IMR-90 (cell line): ENCODE results near the gene NKAPL. TPM values are rescaled to one million over a fixed set of nuclear protein-coding genes. Genes with fewer than 3 reads are reported as not detected.

Experiments used
- polyA plus RNA-seq, 3 experiments: library from polyadenylated mRNA; depleted of rRNA; stranded (reverse); fragments of >200 nt; gene quantifications; 2 replicates each; pipeline ENCODE4 v1.2.3, GENCODE V29; 2012; ENCODE audit warnings: low replicate concordance in 1 of 3
- total RNA-seq: library from RNA; depleted of rRNA; stranded (reverse); fragments of >200 nt; gene quantifications from 2 replicates; pipeline ENCODE4 v1.2.3, GENCODE V29; 2012
- TF ChIP-seq, protein P1 (sequence below): conservative IDR thresholded peaks from 2 replicates; pipeline ENCODE4 v1.5.1; 2012; ENCODE audit warnings: mild to moderate bottlenecking, low read depth, low read length, improper control_type of control experiment

The NKAPL gene
- total and polyA plus RNA-seq, 2 of the 4 experiments (the other 2 are of a cell fraction) = 0.51 to 0.54 TPM

DNA sequence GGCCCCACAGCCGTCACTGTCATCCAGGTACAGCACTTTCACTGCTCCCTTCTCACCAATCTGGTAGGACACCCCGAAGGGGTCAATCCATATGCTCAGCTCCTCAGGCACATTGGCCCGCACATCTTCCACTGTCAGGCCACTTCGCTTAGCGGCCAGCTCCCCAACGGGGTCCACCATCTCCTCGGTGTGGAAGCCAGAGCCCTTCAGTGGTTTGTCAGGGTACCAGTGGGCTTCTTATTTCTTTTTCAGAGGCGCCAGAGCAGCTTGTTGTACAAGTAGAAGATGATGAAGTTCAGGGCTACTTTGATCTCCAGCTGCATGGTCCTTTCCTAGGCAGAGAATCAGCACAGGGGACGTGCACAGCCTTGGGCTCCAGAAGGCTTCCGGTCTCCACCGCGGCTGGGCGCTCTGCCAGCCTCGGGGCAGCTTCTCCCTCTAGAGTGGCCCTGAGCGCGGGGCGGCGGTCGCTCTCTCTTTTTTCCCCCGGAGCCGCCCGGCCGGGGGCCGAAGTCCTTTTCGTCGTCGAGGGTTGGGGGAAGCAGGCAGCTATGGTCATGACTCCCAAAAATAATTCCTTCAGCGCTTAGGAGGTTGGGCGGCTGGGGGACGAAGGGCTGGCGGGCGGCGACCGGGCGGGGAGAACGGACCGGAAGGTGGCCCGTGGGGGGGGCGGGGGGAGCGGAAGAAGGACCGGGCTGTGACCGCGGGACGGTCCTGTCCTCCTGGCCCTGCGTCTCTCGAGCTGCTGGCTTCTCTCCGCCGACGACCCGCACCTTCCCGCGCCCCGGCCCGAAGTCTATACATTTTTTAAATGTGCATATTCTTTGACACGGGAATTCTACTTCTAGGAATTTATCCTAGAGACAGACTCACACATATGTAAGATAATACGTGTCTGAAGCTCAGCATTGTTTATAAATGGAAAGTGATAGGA, 40.5 kb upstream of the NKAPL start (continued):
- TF ChIP-seq, protein P1, sequence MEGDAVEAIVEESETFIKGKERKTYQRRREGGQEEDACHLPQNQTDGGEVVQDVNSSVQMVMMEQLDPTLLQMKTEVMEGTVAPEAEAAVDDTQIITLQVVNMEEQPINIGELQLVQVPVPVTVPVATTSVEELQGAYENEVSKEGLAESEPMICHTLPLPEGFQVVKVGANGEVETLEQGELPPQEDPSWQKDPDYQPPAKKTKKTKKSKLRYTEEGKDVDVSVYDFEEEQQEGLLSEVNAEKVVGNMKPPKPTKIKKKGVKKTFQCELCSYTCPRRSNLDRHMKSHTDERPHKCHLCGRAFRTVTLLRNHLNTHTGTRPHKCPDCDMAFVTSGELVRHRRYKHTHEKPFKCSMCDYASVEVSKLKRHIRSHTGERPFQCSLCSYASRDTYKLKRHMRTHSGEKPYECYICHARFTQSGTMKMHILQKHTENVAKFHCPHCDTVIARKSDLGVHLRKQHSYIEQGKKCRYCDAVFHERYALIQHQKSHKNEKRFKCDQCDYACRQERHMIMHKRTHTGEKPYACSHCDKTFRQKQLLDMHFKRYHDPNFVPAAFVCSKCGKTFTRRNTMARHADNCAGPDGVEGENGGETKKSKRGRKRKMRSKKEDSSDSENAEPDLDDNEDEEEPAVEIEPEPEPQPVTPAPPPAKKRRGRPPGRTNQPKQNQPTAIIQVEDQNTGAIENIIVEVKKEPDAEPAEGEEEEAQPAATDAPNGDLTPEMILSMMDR = no peak
